H1 (cell line): ENCODE measurements around the gene LAMA3. TPM values are rescaled to one million over a fixed set of nuclear protein-coding genes. Genes with fewer than 3 reads are reported as not detected.
A peak's percentile ranks its signal among the peaks of the same experiment; 100 is the strongest.

Experiments used
- CTCF ChIA-PET: fragments of 300-600 bp; sonication (Branson Sonifier 250); formaldehyde crosslinking; loops from one replicate; lab custom pipeline; 2021; ENCODE audit not compliant: partially characterized antibody; lab: Charles Lee
- POLR2A ChIA-PET: fragments of 300-600 bp; sonication (Branson Sonifier 250); formaldehyde crosslinking; loops from one replicate; lab custom pipeline; 2021; ENCODE audit warnings: inconsistent platforms; ENCODE audit not compliant: partially characterized antibody; lab: Charles Lee
- DNase-seq, 2 experiments: peaks; one replicate each; pipeline versions ENCODE4 v3.0.0 to v3.0.0-alpha.2; 2010 to 2022; ENCODE audit warnings: low spot score in 2 of 2, low read depth in 1 of 2, mixed read lengths in 1 of 2
- FAIRE-seq: peaks from 2 replicates; lab custom pipeline; 2011; peaks lifted over from hg19 to GRCh38; lab: Jason Lieb, UNC
- H2AFZ ChIP-seq: 2 replicates; pipeline ENCODE4 v1.8.1; 2012; ENCODE audit warnings: low read length, inconsistent platforms
- H2AK5ac ChIP-seq: 2 replicates; pipeline ENCODE4 v1.6.1; 2013; ENCODE audit warnings: low read depth, low read length
- H2BK120ac ChIP-seq: replicated peaks from 2 replicates; pipeline ENCODE3; 2013; ENCODE audit warnings: low read depth, low read length, inconsistent platforms
- H2BK12ac ChIP-seq: 2 replicates; pipeline ENCODE4 v1.6.1; 2013; ENCODE audit warnings: low read depth, low read length
- H2BK15ac ChIP-seq: 2 replicates; pipeline ENCODE4 v1.6.1; 2013; ENCODE audit warnings: low read length
- H2BK20ac ChIP-seq: 2 replicates; pipeline ENCODE4 v1.6.1; 2013; ENCODE audit warnings: low read length
- H2BK5ac ChIP-seq: 2 replicates; pipeline ENCODE4 v1.6.1; 2013; ENCODE audit warnings: low read depth, low read length
- H3K14ac ChIP-seq: 2 replicates; pipeline ENCODE4 v1.6.1; 2013; ENCODE audit warnings: inconsistent platforms; ENCODE audit not compliant: insufficient read length
- H3K18ac ChIP-seq: 2 replicates; pipeline ENCODE4 v1.6.1; 2013; ENCODE audit warnings: low read length; ENCODE audit errors: extremely low read depth
- H3K23ac ChIP-seq: 2 replicates; pipeline ENCODE4 v1.6.1; 2013; ENCODE audit warnings: inconsistent platforms; ENCODE audit not compliant: insufficient read length
- H3K23me2 ChIP-seq: 2 replicates; pipeline ENCODE4 v1.6.1; 2013; ENCODE audit warnings: low read depth, low read length
- H3K27ac ChIP-seq: 2 replicates; pipeline ENCODE4 v1.6.1; 2011; ENCODE audit warnings: low read depth, low read length, inconsistent platforms
- H3K27me3 ChIP-seq, 4 experiments: replicated peaks in 1 of 4; 1 replicate in 1 of 4; 2 replicates in 3 of 4; pipeline versions ENCODE4 v1.6.1 to v1.8.1; 2011 to 2013; ENCODE audit warnings: low read length in 3 of 4, mild to moderate bottlenecking in 3 of 4, inconsistent platforms in 2 of 4, mixed read lengths in 2 of 4, moderate library complexity in 1 of 4; ENCODE audit not compliant: control insufficient read depth in 3 of 4, insufficient read depth in 3 of 4; ENCODE audit errors: extremely low read depth in 1 of 4
- H3K36me3 ChIP-seq, 4 experiments: 2 replicates each; pipeline versions ENCODE4 v1.6.1 to v1.8.1; 2011 to 2013; ENCODE audit warnings: mild to moderate bottlenecking in 4 of 4, low read length in 3 of 4, moderate library complexity in 2 of 4, control low read depth in 1 of 4, inconsistent platforms in 1 of 4; ENCODE audit not compliant: insufficient read depth in 4 of 4, control insufficient read depth in 2 of 4
- H3K4ac ChIP-seq: replicated peaks from 2 replicates; pipeline ENCODE3; 2013; ENCODE audit warnings: low read length, low read depth, mixed read lengths, inconsistent platforms; ENCODE audit not compliant: insufficient read length
- H3K4me1 ChIP-seq, 4 experiments: replicated peaks in 1 of 4; 1 replicate in 1 of 4; 2 replicates in 3 of 4; pipeline versions ENCODE4 v1.6.1 to v1.8.1; 2011 to 2013; ENCODE audit warnings: low read length in 3 of 4, inconsistent platforms in 2 of 4, mixed read lengths in 1 of 4; ENCODE audit not compliant: insufficient read depth in 4 of 4, control insufficient read depth in 3 of 4
- H3K4me2 ChIP-seq, 2 experiments: 2 replicates each; pipeline versions ENCODE4 v1.6.1 to v1.8.1; 2011 to 2013; ENCODE audit warnings: low read depth in 2 of 2, low read length in 2 of 2, control low read depth in 1 of 2, inconsistent platforms in 1 of 2, mild to moderate bottlenecking in 1 of 2; ENCODE audit not compliant: insufficient read depth in 1 of 2
- H3K4me3 ChIP-seq, 4 experiments: fragments of 200-600, 300-600 bp in 1 of 4; sonication (generic), shearing (Covaris generic), sonication (Bioruptor Twin) in 1 of 4; 2 replicates each; pipeline versions ENCODE4 v1.5.1 to v1.8.1; 2011 to 2016; ENCODE audit warnings: low read length in 4 of 4, low read depth in 3 of 4, control low read depth in 2 of 4, inconsistent platforms in 2 of 4, mild to moderate bottlenecking in 2 of 4, mixed read lengths in 1 of 4, moderate library complexity in 1 of 4; ENCODE audit not compliant: insufficient read depth in 2 of 4; ENCODE audit errors: extremely low read depth in 1 of 4
- H3K56ac ChIP-seq: replicated peaks from 2 replicates; pipeline ENCODE3; 2013; ENCODE audit warnings: low read depth, mild to moderate bottlenecking, mixed read lengths, low read length, inconsistent platforms; ENCODE audit not compliant: insufficient read length
- H3K79me1 ChIP-seq: 2 replicates; pipeline ENCODE4 v1.6.1; 2013; ENCODE audit warnings: low read depth, low read length, control low read depth
- H3K79me2 ChIP-seq, 2 experiments: 2 replicates each; pipeline versions ENCODE4 v1.6.1 to v1.8.1; 2012 to 2013; ENCODE audit warnings: low read length in 2 of 2, mild to moderate bottlenecking in 2 of 2, inconsistent platforms in 1 of 2; ENCODE audit not compliant: insufficient read depth in 2 of 2, control insufficient read depth in 1 of 2
- H3K9ac ChIP-seq, 4 experiments: replicated peaks in 1 of 4; 1 replicate in 1 of 4; 2 replicates in 3 of 4; pipeline versions ENCODE4 v1.6.1 to v1.8.1; 2011 to 2013; ENCODE audit warnings: low read depth in 3 of 4, low read length in 3 of 4, control low read depth in 2 of 4, mild to moderate bottlenecking in 2 of 4, moderate library complexity in 2 of 4, inconsistent platforms in 1 of 4; ENCODE audit errors: extremely low read depth in 1 of 4
- H3K9me3 ChIP-seq, 2 experiments: 2 replicates each; pipeline versions ENCODE4 v1.6.1 to v1.8.1; 2012 to 2013; ENCODE audit warnings: mild to moderate bottlenecking in 2 of 2, moderate library complexity in 2 of 2, control low read depth in 1 of 2, inconsistent platforms in 1 of 2, low read depth in 1 of 2, low read length in 1 of 2, mixed read lengths in 1 of 2; ENCODE audit not compliant: insufficient read depth in 2 of 2
- H4K20me1 ChIP-seq, 2 experiments: replicated peaks in 1 of 2; 2 replicates each; pipeline versions ENCODE3 to v1.8.1; 2011 to 2013; ENCODE audit warnings: inconsistent platforms in 2 of 2, low read length in 2 of 2, mild to moderate bottlenecking in 1 of 2; ENCODE audit not compliant: insufficient read depth in 2 of 2, control insufficient read depth in 1 of 2
- H4K5ac ChIP-seq: 2 replicates; pipeline ENCODE4 v1.6.1; 2013; ENCODE audit warnings: low read length, low read depth, mixed read lengths, inconsistent platforms; ENCODE audit not compliant: insufficient read length
- H4K8ac ChIP-seq: 2 replicates; pipeline ENCODE4 v1.8.0; 2013; ENCODE audit warnings: mild to moderate bottlenecking, moderate library complexity, low read length, inconsistent platforms; ENCODE audit not compliant: insufficient read depth; ENCODE audit errors: extremely low read depth
- H4K91ac ChIP-seq: replicated peaks from 2 replicates; pipeline ENCODE3; 2013; ENCODE audit warnings: low read length, mixed read lengths, inconsistent platforms; ENCODE audit not compliant: insufficient read length
- BRCA1 ChIP-seq: IDR thresholded peaks from 2 replicates; pipeline ENCODE4 v1.6.1; 2012; ENCODE audit warnings: low read depth, low read length, improper control_type of control experiment
- CEBPB ChIP-seq: IDR thresholded peaks from 2 replicates; pipeline ENCODE4 v1.6.1; 2012; ENCODE audit warnings: low read depth, low read length
- EZH2 ChIP-seq: fragments of 200-600 bp; sonication (generic); IDR thresholded peaks from 2 replicates; pipeline ENCODE4 v1.7.1; 2012; ENCODE audit warnings: low read depth, mild to moderate bottlenecking, moderate library complexity, low read length, inconsistent platforms; ENCODE audit not compliant: severe bottlenecking
- GTF2F1 ChIP-seq: IDR thresholded peaks from 2 replicates; pipeline ENCODE4 v1.6.1; 2012; ENCODE audit warnings: low read depth, low read length, improper control_type of control experiment, borderline replicate concordance
- HDAC6 ChIP-seq: IDR thresholded peaks from one replicate; pipeline ENCODE4 v1.7.1; 2012; ENCODE audit warnings: low read depth, mild to moderate bottlenecking, inconsistent platforms, low read length, moderate library complexity
- JUND ChIP-seq: IDR thresholded peaks from 2 replicates; pipeline ENCODE4 v1.6.1; 2011; ENCODE audit warnings: mild to moderate bottlenecking, improper control_type of control experiment, low read length
- KDM4A ChIP-seq: IDR thresholded peaks from one replicate; pipeline ENCODE4 v1.7.1; 2012; ENCODE audit warnings: low read depth, mild to moderate bottlenecking, moderate library complexity, low read length, inconsistent platforms; ENCODE audit not compliant: severe bottlenecking
- NANOG ChIP-seq: IDR thresholded peaks from 2 replicates; pipeline ENCODE4 v1.6.1; 2011; ENCODE audit warnings: low read length, low read depth, mild to moderate bottlenecking, inconsistent platforms; ENCODE audit not compliant: insufficient read depth, poor library complexity, severe bottlenecking
- POLR2AphosphoS5 ChIP-seq: IDR thresholded peaks from 2 replicates; pipeline ENCODE4 v1.6.1; 2011; ENCODE audit warnings: low read depth, low read length
- RXRA ChIP-seq: IDR thresholded peaks from 2 replicates; pipeline ENCODE4 v1.6.1; 2011; ENCODE audit warnings: low read depth, mild to moderate bottlenecking, low read length, moderate library complexity; ENCODE audit not compliant: insufficient read depth
- TAF7 ChIP-seq: optimal IDR thresholded peaks from 2 replicates; pipeline ENCODE3; 2011; ENCODE audit warnings: low read depth, mild to moderate bottlenecking, inconsistent platforms, low read length, moderate library complexity, borderline replicate concordance
- WGBS, 2 experiments: shearing (Covaris generic) in 1 of 2; methylation state at CpG; one replicate each; pipeline versions ENCODE4 v1.1.6 to v1.1.7; 2013 to 2015; ENCODE audit warnings: low lambda C conversion rate in 2 of 2, mixed read lengths in 2 of 2, inconsistent platforms in 1 of 2, low coverage in 1 of 2, missing lambda C conversion rate in 1 of 2; ENCODE audit not compliant: insufficient replicate concordance in 2 of 2, insufficient coverage in 1 of 2, insufficient read length in 1 of 2; ENCODE audit errors: extremely low coverage in 1 of 2, missing lambda C conversion rate in 1 of 2; 5-methylcytosine and 5-hydroxymethylcytosine counted together
- polyA plus RNA-seq, 7 experiments: library from polyadenylated mRNA; depleted of rRNA in 3 of 7; stranded (reverse) in 5 of 7; unstranded in 2 of 7; fragments of >200 nt in 5 of 7; fragments of 200-250 nt in 2 of 7; gene quantifications; 1 replicate in 5 of 7; 2 replicates in 1 of 7; 4 replicates in 1 of 7; pipeline versions ENCODE4 v1.2.1 to v1.2.3, GENCODE V29; 2011 to 2013; ENCODE audit warnings: missing spikeins in 2 of 7, mixed read lengths in 2 of 7
- total RNA-seq: library from RNA; stranded (reverse); fragmentation: NEBNext Ultra II Directional; extraction: Animal tissue kit (Norgen Biotek cat#: 25700); gene quantifications from 2 replicates; pipeline ENCODE4 v1.2.1, GENCODE V29; 2021
- TF ChIP-seq, protein P1 (sequence below): IDR thresholded peaks from 2 replicates; pipeline ENCODE4 v1.6.1; 2011; ENCODE audit warnings: low read length, improper control_type of control experiment
- TF ChIP-seq, protein P2 (sequence below): IDR thresholded peaks from 2 replicates; pipeline ENCODE4 v1.6.1; 2011; ENCODE audit warnings: low read depth, mild to moderate bottlenecking, low read length; ENCODE audit not compliant: insufficient read depth

Gene LAMA3
- total and polyA plus RNA-seq, 2 of the 8 experiments (the other 6 are each of a cell fraction or from before 2014, with no cell fraction given), result 0.76 to 5.0 TPM

DNA sequence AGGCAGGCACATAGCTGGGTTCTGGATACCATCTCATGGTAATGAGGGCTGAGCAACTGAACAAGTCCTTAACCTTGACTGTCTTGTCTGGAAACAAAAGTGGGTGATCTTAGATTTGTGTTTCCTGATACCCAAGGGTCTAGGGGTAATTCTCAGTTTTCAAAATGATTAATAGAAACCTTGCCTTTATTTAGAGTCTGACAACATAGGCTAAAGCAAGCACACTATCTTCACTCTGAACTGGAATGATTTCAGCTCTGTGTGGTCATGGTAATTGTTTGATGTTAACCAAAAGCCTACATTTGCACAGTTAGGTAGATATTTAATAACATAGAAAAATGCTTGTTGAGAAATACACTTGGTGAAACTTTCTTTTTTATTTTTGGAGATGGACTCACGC lies 6.8 kb upstream of the LAMA3 start:
- WGBS, 2 experiments, result 90% methylated on average over 1 of the region's 1 CpG; no CpG with 5 or more reads in 1 of the 2 experiments
- CTCF ChIA-PET, result interaction anchor here (1.3 kb wide), 1 partner anchor 20 kb away, joined by 5 read pairs; no protein-coding TSS in a partner anchor
- TF ChIP-seq, protein P1, sequence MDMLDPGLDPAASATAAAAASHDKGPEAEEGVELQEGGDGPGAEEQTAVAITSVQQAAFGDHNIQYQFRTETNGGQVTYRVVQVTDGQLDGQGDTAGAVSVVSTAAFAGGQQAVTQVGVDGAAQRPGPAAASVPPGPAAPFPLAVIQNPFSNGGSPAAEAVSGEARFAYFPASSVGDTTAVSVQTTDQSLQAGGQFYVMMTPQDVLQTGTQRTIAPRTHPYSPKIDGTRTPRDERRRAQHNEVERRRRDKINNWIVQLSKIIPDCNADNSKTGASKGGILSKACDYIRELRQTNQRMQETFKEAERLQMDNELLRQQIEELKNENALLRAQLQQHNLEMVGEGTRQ, result no peak
- TF ChIP-seq POLR2AphosphoS5, result no peak
- TF ChIP-seq, protein P2, sequence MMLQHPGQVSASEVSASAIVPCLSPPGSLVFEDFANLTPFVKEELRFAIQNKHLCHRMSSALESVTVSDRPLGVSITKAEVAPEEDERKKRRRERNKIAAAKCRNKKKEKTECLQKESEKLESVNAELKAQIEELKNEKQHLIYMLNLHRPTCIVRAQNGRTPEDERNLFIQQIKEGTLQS, result no peak
- TF ChIP-seq HDAC6, result no peak
- TF ChIP-seq JUND, result no peak
- TF ChIP-seq RXRA, result no peak
- TF ChIP-seq BRCA1, result no peak
- TF ChIP-seq NANOG, result no peak
- TF ChIP-seq CEBPB, result no peak
- no peak for TF ChIP-seq EZH2
- no peak for TF ChIP-seq KDM4A
- no peak for TF ChIP-seq TAF7
- TF ChIP-seq GTF2F1, result no peak

More for the DNA sequence above, 6.8 kb upstream of the LAMA3 start:
- H3K4ac ChIP-seq, result no peak overlapping the region
- no peak overlapping the region for H2BK20ac ChIP-seq
- H3K18ac ChIP-seq, result no peak overlapping the region
- no peak overlapping the region for H2AK5ac ChIP-seq
- H3K4me1 ChIP-seq, result no peaks in the 10 kb centered on the region
- no peaks in the 10 kb centered on the region for H3K9me3 ChIP-seq
- no peak overlapping the region for H4K91ac ChIP-seq
- H3K4me3 ChIP-seq, result no peak overlapping the region
- no peaks in the 10 kb centered on the region for H4K20me1 ChIP-seq
- DNase-seq (no peak), FAIRE-seq (no peak)
- H3K23ac ChIP-seq, result no peak overlapping the region
- H3K4me2 ChIP-seq, result no peak overlapping the region
- no peaks in the 10 kb centered on the region for H3K23me2 ChIP-seq
- no peaks in the 10 kb centered on the region for H3K36me3 ChIP-seq
- no peak overlapping the region for H3K9ac ChIP-seq
- H2BK120ac ChIP-seq, result no peak overlapping the region
- no peak overlapping the region for H4K5ac ChIP-seq
- H3K79me1 ChIP-seq, result no peaks in the 10 kb centered on the region
- H4K8ac ChIP-seq, result no peak overlapping the region
- H3K79me2 ChIP-seq, result no peaks in the 10 kb centered on the region
- H3K27ac ChIP-seq, result no peak overlapping the region
- no peak overlapping the region for H2BK15ac ChIP-seq
- no peak overlapping the region for H2BK12ac ChIP-seq
- H3K56ac ChIP-seq, result no peak overlapping the region
- no peak overlapping the region for H3K14ac ChIP-seq
- H2BK5ac ChIP-seq, result no peak overlapping the region
- H3K27me3 ChIP-seq, result no peaks in the 10 kb centered on the region
- H2AFZ ChIP-seq, result 0 out of 2 replicates have a peak overlapping the region, but pooled peaks have one; percentile 29
- POLR2A ChIA-PET, result no interaction called here
